A673 (cell line): ENCODE measurements around the gene TOPAZ1.
"Not testable (repeated sequence)": the region's sequence is repeated elsewhere in the genome, so short reads cannot be mapped to it uniquely, and the experiment has no call there.

Experiments used
- CTCF ChIP-seq: fragments of 300-800, 200-600 bp; sonication (generic); conservative IDR thresholded peaks from 2 replicates; pipeline ENCODE4 v1.5.1; 2017; ENCODE audit warnings: low read depth, mild to moderate bottlenecking, antibody characterized with exemption, low read length, moderate library complexity, mixed read lengths
- EZH2 ChIP-seq: fragments of 200-600 bp; sonication (generic); IDR thresholded peaks from 2 replicates; pipeline ENCODE4 v1.6.1; 2017; ENCODE audit warnings: borderline replicate concordance, low read depth, mild to moderate bottlenecking, mixed read lengths, antibody characterized with exemption, low read length; ENCODE audit not compliant: poor library complexity, severe bottlenecking

- not testable (repeated sequence) for TF ChIP-seq CTCF, EZH2
These were observed 104.9 kb downstream of the TOPAZ1 start for GRCh38 chr3:44346590-44346989.
